HUES6 (cell line): ENCODE data around the gene CACNA1C.

Experiments used
- H3K27ac ChIP-seq: 2 replicates; pipeline ENCODE4 v1.7.0; 2013; ENCODE audit warnings: low read depth, mild to moderate bottlenecking, low read length, inconsistent platforms
- H3K27me3 ChIP-seq: 2 replicates; pipeline ENCODE4 v1.6.1; 2013; ENCODE audit warnings: low read length; ENCODE audit not compliant: control insufficient read depth, insufficient read depth
- H3K36me3 ChIP-seq: 2 replicates; pipeline ENCODE4 v1.6.1; 2013; ENCODE audit warnings: low read length; ENCODE audit not compliant: control insufficient read depth, insufficient read depth
- H3K4me1 ChIP-seq: 2 replicates; pipeline ENCODE4 v1.6.1; 2013; ENCODE audit warnings: low read length; ENCODE audit not compliant: control insufficient read depth, insufficient read depth
- H3K4me3 ChIP-seq: 2 replicates; pipeline ENCODE4 v1.5.1; 2013; ENCODE audit warnings: low read depth, low read length
- H3K9ac ChIP-seq: one replicate; pipeline ENCODE4 v1.6.1; 2013; ENCODE audit warnings: mild to moderate bottlenecking, low read length
- H3K9me3 ChIP-seq: 2 replicates; pipeline ENCODE4 v1.6.1; 2013; ENCODE audit warnings: low read depth, low read length; ENCODE audit not compliant: control insufficient read depth, insufficient read depth

Gene CACNA1C

GRCh38 chr12:2666846-2667245 is 614.1 kb downstream of the CACNA1C start:
- Histone ChIP-seq H3K9ac (no peak overlapping the region), H3K4me3 (no peak overlapping the region), H3K27me3 (no peaks in the 10 kb centered on the region), H3K27ac (no peak overlapping the region), H3K36me3 (no peaks in the 10 kb centered on the region), H3K4me1 (no peaks in the 10 kb centered on the region), H3K9me3 (no peaks in the 10 kb centered on the region)

GRCh38 chr12:2667716-2668440 is 615.1 kb downstream of the CACNA1C start:
- Histone ChIP-seq H3K9ac (no peak overlapping the region), H3K4me1 (no peaks in the 10 kb centered on the region), H3K27me3 (no peaks in the 10 kb centered on the region), H3K36me3 (no peaks in the 10 kb centered on the region), H3K27ac (no peak overlapping the region), H3K4me3 (no peak overlapping the region), H3K9me3 (no peaks in the 10 kb centered on the region)

- Histone ChIP-seq H3K27ac (no peak overlapping the region), H3K27me3 (no peaks in the 10 kb centered on the region), H3K9me3 (no peaks in the 10 kb centered on the region), H3K9ac (no peak overlapping the region), H3K4me1 (no peaks in the 10 kb centered on the region), H3K36me3 (no peaks in the 10 kb centered on the region), H3K4me3 (no peak overlapping the region)
These were observed 616.0 kb downstream of the CACNA1C start for GRCh38 chr12:2668816-2669215.

GRCh38 chr12:2669560-2669959 is 616.8 kb downstream of the CACNA1C start:
- H3K27me3 ChIP-seq = no peaks in the 10 kb centered on the region
- no peak overlapping the region for H3K27ac ChIP-seq
- H3K9ac ChIP-seq = no peak overlapping the region
- no peaks in the 10 kb centered on the region for H3K9me3 ChIP-seq
- no peaks in the 10 kb centered on the region for H3K4me1 ChIP-seq
- H3K36me3 ChIP-seq = no peaks in the 10 kb centered on the region
- no peak overlapping the region for H3K4me3 ChIP-seq

GRCh38 chr12:2672863-2673262 is 620.1 kb downstream of the CACNA1C start:
- no peak overlapping the region for H3K9ac ChIP-seq
- no peak overlapping the region for H3K27ac ChIP-seq
- H3K9me3 ChIP-seq = no peaks in the 10 kb centered on the region
- H3K4me1 ChIP-seq = no peaks in the 10 kb centered on the region
- H3K4me3 ChIP-seq = no peak overlapping the region
- no peaks in the 10 kb centered on the region for H3K36me3 ChIP-seq
- H3K27me3 ChIP-seq = no peaks in the 10 kb centered on the region

GRCh38 chr12:2673966-2674810 is 621.4 kb downstream of the CACNA1C start:
- no peaks in the 10 kb centered on the region for H3K27me3 ChIP-seq
- H3K27ac ChIP-seq = no peak overlapping the region
- H3K9ac ChIP-seq = no peak overlapping the region
- H3K9me3 ChIP-seq = no peaks in the 10 kb centered on the region
- no peak overlapping the region for H3K4me3 ChIP-seq
- no peaks in the 10 kb centered on the region for H3K36me3 ChIP-seq
- H3K4me1 ChIP-seq = no peaks in the 10 kb centered on the region

GRCh38 chr12:2675776-2676175 is 623.0 kb downstream of the CACNA1C start:
- Histone ChIP-seq H3K27me3 (no peaks in the 10 kb centered on the region), H3K36me3 (no peaks in the 10 kb centered on the region), H3K4me3 (no peak overlapping the region), H3K9ac (no peak overlapping the region), H3K9me3 (no peaks in the 10 kb centered on the region), H3K27ac (no peak overlapping the region), H3K4me1 (no peaks in the 10 kb centered on the region)

GRCh38 chr12:2677142-2677880 is 624.5 kb downstream of the CACNA1C start:
- Histone ChIP-seq H3K4me3 (no peak overlapping the region), H3K4me1 (no peaks in the 10 kb centered on the region), H3K27me3 (no peaks in the 10 kb centered on the region), H3K36me3 (no peaks in the 10 kb centered on the region), H3K9ac (no peak overlapping the region), H3K9me3 (no peaks in the 10 kb centered on the region), H3K27ac (no peak overlapping the region)

- no peaks in the 10 kb centered on the region for H3K36me3 ChIP-seq
- no peak overlapping the region for H3K9ac ChIP-seq
- no peak overlapping the region for H3K4me3 ChIP-seq
- H3K27me3 ChIP-seq = no peaks in the 10 kb centered on the region
- no peaks in the 10 kb centered on the region for H3K4me1 ChIP-seq
- no peaks in the 10 kb centered on the region for H3K9me3 ChIP-seq
- no peak overlapping the region for H3K27ac ChIP-seq
These were observed 625.6 kb downstream of the CACNA1C start for GRCh38 chr12:2678426-2678825.

- Histone ChIP-seq H3K4me1 (peaks cover 4% of the 10 kb centered on the region; the same call in 1 of the 2 replicates), H3K36me3 (no peaks in the 10 kb centered on the region), H3K9me3 (no peaks in the 10 kb centered on the region), H3K9ac (no peak overlapping the region), H3K27me3 (no peaks in the 10 kb centered on the region), H3K4me3 (no peak overlapping the region), H3K27ac (no peak overlapping the region)
These were observed 626.5 kb downstream of the CACNA1C start for GRCh38 chr12:2679068-2679815.
